ENCODE measurements around the gene USP14.

The USP14 gene

GRCh38 chr18:231563-231962, 73.2 kb downstream of the USP14 start:
- DNase-seq: no peak
- no peak for TF ChIP-seq POLR2A (IDR thresholded peaks at IDR 0.05; ENCODE audit: low read length)
- TF ChIP-seq GATA1 (IDR thresholded peaks at IDR 0.05; ENCODE audit: low read depth, low read length): no peak

GRCh38 chr18:240175-240574, 81.8 kb downstream of the USP14 start:
- DNase-seq: no peak
- no peak for TF ChIP-seq GATA1 (IDR thresholded peaks at IDR 0.05; ENCODE audit: low read depth, low read length)
- no peak for TF ChIP-seq POLR2A (IDR thresholded peaks at IDR 0.05; ENCODE audit: low read length)

- TF ChIP-seq POLR2A (IDR thresholded peaks at IDR 0.05; ENCODE audit: low read length): no peak
- TF ChIP-seq GATA1 (IDR thresholded peaks at IDR 0.05; ENCODE audit: low read depth, low read length): no peak
- no peak for DNase-seq
These were observed 87.0 kb downstream of the USP14 start for GRCh38 chr18:245282-245847.

GRCh38 chr18:248053-248452, 89.7 kb downstream of the USP14 start:
- DNase-seq: no peak
- TF ChIP-seq GATA1 (IDR thresholded peaks at IDR 0.05; ENCODE audit: low read depth, low read length) (no peak), POLR2A (IDR thresholded peaks at IDR 0.05; ENCODE audit: low read length) (no peak)

GRCh38 chr18:250685-251084, 92.3 kb downstream of the USP14 start:
- TF ChIP-seq POLR2A (IDR thresholded peaks at IDR 0.05; ENCODE audit: low read length): no peak
- TF ChIP-seq GATA1 (IDR thresholded peaks at IDR 0.05; ENCODE audit: low read depth, low read length): no peak
- peak in 1 of 2 experiments; percentile 26 for DNase-seq

GRCh38 chr18:251572-251971, 93.2 kb downstream of the USP14 start:
- DNase-seq: no peak
- TF ChIP-seq POLR2A (IDR thresholded peaks at IDR 0.05; ENCODE audit: low read length) (no peak), GATA1 (IDR thresholded peaks at IDR 0.05; ENCODE audit: low read depth, low read length) (no peak)

- no peak for DNase-seq
These were observed 94.8 kb downstream of the USP14 start for GRCh38 chr18:253121-253520.

GRCh38 chr18:255171-255570, 96.8 kb downstream of the USP14 start:
- peak; percentile 40 to 62 for DNase-seq
- TF ChIP-seq GATA1 (IDR thresholded peaks at IDR 0.05; ENCODE audit: low read depth, low read length): no peak

More at GRCh38 chr18:253121-253520, 94.8 kb downstream of the USP14 start:
- no peak for TF ChIP-seq POLR2A (IDR thresholded peaks at IDR 0.05; ENCODE audit: low read length)
- TF ChIP-seq GATA1 (IDR thresholded peaks at IDR 0.05; ENCODE audit: low read depth, low read length): no peak

- DNase-seq: no peak
- TF ChIP-seq POLR2A (IDR thresholded peaks at IDR 0.05; ENCODE audit: low read length) (no peak), GATA1 (IDR thresholded peaks at IDR 0.05; ENCODE audit: low read depth, low read length) (no peak)
These were observed 102.2 kb downstream of the USP14 start for GRCh38 chr18:260547-260946.

- DNase-seq: no peak
- TF ChIP-seq GATA1 (IDR thresholded peaks at IDR 0.05; ENCODE audit: low read depth, low read length) (no peak), POLR2A (IDR thresholded peaks at IDR 0.05; ENCODE audit: low read length) (no peak)
These were observed 103.2 kb downstream of the USP14 start for GRCh38 chr18:261398-262073.

Measured in erythroblast (primary cell).